HG03103 (cell line): ENCODE measurements around the gene MYMX.

Experiments used
- ATAC-seq: cut with Tn5 transposase; IDR thresholded peaks from one replicate; pipeline ENCODE4 v1.9.1; 2021; ENCODE audit warnings: low read depth; ENCODE audit not compliant: unreplicated experiment

Gene MYMX

DNA sequence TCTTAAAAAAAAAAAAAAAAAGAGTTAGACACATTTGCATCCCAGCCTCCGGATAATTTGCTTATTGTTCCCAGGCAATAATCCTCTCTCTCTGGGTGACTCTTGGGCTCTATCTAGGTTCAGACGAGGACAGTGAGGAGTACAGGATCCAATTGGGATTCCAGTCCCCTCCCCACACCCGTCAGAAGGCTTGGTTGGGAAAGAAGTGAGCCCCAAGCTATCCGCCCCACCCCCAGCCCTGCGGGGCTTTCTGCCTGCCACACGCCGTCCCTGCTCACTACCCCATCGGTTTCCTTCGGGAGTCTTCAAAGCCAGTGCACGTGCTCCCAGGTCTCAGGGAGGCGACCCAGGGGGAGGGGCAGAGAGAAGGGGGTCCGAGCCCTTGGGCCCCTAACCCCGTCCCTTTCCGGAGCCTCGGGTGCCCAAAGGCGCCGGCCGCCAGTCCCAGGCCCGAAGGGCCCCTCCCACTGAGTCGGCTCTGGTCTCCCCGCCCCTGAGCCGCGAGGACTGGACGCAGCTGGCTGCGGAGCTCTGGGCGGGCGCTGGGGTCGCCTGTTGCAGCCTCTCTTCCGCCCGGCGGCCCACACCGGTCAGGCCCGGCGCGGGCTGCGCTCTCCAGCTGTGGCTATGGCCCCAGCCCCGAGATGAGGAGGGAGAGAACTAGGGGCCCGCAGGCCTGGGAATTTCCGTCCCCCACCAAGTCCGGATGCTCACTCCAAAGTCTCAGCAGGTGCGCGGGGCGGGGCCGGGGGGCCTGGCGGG lies 2.5 kb downstream of the MYMX start:
- no peak for ATAC-seq

DNA sequence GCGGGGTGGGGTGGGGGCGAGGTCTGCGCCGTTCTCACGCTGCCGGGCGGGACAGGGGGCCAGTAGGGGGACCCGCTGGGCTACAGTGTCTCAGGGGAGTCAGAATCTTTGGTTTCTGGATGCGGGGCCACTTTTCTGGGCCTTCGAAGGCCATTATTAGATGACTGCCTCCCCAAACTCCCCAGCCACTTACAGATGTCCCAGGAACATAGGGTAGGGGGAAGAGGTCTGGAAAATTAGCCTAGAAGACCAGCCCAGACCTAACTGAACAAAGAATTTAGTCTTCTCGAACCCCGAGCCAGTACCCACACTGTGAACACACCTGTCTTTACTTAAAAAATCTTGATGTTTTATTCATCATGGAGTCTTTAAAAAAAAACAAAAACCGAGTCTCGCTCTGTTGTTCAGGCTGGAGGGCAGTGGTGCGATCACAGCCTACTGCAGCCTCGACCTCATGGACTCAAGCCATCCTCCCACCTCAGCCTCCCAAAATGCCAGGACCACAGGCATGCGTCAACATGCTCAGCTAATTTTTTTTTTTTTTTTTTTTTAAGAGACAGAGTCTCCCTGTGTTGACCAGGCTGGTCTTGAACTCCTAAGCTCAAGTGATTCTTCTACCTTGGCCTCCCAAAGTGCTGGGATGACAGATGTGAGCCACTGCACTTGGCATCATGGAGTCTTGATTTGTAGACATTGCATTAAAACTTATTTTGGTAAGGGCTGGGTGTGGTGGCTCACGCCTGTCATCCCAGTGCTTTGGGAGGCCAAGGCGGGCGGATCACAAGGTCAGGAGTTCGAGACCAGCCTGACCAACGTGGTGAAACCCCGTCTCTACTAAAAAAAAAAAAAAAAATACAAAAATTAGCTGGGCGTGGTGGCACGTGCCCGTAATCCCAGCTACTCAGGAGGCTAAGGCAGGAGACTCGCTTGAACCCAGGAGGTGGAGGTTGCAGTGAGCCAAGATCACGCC lies 3.4 kb downstream of the MYMX start:
- no peak for ATAC-seq

DNA sequence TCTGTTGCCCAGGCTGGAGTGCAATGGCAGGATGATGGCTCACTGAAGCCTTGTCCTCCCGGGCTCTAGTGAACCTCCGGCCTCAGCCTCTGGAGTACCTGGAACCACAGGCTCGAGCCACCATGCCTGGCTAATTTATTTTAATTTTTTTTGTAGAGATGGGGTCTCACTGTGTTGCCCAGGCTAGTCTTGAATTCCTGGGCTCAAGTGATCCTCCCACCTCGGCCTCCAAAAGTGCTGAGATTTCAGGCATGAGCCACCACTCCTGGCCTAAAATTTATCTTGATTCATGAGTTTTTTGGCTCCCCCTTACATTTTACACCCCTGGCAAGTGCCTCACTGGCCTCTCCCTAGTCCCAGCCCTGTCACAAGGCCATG lies 4.2 kb downstream of the MYMX start:
- ATAC-seq = no peak

DNA sequence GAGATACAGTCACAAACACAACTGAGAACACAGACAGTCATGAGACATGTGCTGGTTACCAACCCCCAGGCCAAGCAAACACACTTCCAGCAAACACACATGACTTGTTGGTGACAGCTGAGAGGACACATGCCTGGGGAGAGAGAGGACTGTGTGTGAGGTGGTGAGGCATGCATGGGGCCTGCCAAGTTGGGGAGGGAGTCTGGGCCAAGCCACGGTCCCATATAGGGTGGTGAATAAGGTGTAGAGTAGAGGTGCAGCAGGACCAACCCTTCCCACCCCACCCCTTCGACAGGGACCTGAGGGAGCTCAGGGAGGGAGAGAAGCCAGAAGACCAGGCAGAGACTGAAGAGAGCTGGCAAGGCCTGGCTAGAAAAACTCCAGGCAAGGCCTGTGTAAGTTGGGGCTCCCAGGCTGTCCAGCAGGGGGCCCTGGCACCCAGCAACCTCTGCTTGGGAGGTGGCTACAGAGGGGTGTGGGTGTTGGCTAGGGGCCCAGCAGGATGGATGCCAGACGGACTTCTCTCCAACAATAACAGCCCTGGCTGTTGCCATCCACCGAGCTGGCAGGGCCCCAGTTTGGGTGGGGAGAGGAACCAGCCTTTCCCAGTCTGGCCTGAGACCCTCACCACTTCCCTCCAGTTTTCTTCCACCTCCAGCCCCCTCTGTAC lies 4.7 kb downstream of the MYMX start:
- peak; percentile 36 for ATAC-seq

DNA sequence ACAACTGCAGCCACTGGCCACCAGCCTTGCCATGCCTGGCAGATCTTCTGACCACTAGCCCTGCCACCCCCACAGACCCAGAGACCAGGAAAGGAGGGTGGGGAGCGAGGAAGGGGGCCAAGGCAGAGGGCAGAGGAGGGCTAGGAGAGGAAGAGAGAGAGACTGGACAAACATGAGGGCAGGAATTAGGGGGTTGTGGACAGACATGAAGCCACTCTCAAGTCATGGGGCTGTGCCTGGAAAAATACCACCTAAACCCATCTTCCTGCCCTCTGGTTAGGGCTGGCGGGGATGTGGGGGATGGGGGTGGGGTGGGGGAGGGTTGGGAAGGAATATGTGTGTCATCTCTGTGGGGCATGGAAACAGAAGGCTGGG lies 5.2 kb downstream of the MYMX start:
- no peak for ATAC-seq

DNA sequence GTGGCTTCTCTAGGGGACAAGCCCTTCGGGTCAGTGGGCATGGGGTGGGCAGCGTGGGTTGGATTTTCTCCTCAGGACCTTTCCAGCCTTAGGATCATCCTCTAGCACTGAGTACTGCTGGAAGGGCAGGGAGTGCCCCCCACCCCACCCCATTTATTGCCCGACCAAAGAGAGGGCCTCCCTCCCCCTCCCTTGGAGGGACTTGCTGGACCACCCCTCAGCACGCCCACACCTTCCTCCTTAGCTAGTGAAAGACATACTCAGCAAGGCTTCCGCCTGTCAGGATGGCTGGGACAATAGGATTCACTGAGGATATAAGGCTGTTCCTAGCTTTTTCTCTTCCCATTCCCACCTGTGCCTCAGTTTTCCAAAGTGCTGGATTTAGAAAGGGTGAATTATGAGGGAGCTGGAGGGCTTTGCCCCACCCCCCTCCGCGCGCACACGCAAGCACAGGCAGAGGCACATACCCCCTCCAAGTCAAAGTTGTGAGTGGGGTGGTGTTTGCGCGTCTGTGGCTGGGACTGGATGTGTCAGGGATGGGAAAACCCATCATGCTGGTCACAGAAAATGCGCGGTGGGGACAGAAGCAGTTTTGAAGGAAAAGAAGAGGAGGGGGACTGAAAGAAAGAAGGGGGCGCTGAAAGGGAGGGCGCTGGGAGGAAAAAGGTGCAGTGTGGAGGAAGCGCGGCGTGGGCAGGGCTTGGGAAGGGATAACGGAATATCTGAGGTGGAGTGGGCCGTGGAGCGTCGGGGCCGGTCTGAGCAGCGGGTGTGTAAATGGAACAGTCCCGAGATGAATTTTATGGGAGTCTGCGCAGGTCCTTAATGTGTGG lies 6.0 kb downstream of the MYMX start:
- no peak for ATAC-seq

DNA sequence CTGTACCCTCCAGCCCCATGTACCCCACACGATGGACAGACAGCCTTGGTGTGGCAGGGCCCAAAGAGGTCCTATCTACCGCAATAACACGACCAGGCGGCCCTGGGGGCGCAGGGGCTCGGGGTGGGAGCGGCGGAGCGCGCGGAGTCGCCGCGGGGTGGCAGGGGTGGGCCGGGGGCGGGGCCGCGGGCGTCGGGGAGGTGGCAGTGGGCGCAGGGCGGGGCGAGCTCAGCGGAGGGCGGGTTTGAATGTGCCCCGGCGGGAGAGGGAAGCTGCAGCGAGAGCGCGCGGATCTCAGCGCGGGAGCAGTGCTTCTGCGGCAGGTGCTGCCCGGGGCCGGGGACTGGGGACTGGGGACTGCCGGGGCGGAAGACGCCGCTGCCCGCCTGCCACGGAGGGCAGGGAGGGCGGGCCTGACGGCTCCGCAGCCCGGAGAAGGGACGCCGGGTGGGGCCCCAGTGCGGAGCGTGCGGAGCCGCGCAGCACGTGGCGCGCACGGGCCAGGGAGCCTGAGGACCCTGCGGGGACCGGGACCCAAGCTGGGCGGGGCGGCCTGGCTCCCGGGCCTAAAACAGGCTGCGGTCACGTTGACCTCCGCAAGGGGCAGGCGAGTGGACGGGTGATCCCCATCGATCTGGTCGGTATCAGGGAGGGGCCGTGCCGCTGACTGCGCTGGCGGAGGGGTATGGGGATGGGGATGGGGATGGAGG lies 6.7 kb downstream of the MYMX start, which contains the start of gene SLC29A1:
TSS of gene SLC29A1 (plus strand) at position 277 of the 710 bp plus-strand sequence. CDS start 3,719 bp downstream, outside the sequence.
- peak; percentile 48 for ATAC-seq

DNA sequence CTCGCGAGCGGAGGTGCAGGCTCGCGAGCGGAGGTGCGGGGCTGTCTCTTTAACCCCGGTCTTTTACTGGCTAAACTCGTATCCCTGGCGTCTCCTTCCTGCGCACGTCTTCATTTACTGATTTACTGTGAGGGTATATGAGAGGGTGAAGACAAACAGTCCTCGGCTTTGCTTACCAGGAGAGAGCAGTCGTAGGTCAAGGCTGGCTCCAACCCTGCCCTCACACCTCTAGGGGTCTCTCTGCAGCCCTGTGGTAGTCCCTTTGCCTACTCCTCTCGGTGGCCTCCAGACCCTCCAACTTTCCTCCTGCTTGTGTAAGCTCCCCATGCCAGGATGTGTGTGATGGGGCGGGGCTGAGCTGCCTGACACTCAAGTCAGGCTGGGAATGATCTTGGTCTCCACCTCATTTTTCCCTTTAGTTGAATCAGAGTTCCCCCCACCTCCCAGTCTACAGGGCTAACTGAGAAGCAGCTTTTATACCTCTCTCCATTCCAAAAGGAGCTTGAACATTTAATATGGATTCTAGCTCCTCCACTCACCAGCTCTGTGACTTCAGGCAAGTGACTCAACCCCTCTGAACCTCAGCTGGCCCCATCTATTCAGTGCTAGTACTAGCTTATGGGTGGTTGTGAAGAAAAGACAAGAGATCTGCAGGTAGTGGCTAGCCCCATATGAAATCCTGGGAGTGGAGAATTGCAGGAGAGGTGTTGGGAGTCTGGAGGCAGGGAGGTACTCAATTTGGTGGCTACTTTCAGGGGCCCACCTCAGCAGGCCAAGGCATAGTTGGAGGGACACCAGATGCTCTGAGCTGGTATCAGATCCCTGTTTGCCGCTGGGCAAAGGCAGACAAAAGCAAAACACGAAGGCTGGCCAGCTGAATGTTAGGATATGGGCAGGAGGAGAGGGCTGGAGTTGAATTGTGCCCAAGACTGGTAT lies 7.6 kb downstream of the MYMX start:
- ATAC-seq = no peak

DNA sequence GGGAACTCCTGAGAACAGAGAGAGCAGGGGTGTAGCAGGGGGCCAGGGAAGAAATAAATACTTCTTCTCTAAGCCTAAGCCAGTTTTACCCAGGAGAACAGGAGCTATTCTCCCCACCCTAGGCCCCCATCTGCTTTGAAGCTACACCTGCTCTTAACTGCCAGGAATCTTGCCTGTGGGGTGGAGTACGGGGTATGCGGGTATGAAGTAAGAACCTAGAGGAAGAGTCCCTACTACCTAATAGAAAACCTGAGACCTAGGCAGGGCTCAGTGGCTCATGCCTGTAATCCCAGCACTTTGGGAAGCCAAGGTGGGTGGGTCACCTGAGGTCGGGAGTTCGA lies 8.2 kb downstream of the MYMX start:
- ATAC-seq = no peak

DNA sequence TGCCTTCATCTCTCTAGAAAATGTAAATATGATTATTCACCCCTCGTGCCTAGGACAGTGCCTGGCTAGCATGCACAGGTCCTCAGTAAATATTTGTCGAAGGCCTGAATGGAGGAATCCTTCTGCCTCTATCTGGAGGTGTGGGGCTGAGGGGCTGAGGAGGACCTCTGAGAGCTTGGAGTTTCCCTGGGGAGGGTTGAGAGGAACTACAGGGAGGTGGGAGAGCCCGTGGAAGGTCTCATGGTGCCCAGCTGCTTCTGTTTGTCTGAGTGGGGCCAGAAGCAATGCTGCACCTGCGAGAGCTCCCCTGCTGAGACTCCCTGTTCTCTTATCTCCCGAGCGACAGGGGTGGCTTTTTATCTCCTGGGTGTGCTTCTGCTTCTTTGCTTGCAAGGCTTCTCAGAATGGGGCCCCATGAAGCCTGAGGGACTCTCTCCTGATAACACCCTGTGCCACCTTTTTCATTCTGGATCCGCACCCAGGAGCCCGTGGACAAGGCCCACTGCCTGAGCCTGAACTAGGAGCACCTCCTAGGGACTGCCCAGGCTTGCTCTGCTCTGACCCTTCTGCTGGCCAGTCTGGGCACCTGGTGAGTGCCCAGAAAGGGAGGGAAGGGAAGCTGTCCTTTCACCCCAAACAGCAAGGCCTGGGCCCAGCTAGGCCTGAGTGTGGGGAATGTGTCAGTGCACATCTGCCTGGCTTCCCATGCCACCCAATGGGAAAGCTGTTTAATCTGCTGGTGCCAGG lies 9.0 kb downstream of the MYMX start:
- ATAC-seq = no peak

DNA sequence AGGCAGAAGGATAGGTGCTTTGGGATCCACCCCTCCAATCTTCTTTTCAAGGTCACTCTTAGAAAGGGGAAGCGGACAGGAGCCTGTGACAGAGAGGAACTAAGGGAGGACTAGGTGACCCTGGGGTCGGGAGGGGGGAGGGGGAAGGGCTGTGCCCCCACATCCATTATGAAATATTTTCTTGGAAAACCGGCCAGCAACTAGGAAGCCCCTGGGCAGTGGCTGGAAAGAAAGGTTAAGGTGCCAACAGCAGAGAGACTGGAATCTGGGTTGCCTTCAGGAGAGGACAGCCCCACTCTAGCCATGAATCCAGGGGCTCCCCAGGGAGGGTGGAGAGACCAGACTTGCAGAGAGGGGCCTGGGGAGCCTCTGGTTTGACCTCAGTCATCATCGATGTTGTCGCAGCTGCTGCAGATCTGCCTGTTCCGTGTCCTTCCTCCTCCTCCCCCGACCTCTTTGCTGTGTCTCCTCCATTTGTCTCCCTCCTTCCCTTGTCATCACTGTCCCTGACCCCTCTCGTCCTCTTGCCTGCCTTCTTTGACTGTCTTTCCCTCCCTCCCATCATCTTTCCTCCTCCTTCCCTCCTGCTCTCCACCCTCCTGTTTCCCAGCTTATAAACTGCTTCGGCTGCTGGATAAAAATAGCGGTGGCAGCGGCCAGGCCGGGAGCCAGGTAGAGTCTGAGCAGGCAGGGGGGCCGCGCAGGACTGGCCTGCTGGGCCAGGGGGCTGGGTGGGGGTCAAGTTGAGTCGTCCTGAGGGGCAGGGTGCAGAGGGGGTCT lies 9.8 kb downstream of the MYMX start:
- ATAC-seq = no peak

DNA sequence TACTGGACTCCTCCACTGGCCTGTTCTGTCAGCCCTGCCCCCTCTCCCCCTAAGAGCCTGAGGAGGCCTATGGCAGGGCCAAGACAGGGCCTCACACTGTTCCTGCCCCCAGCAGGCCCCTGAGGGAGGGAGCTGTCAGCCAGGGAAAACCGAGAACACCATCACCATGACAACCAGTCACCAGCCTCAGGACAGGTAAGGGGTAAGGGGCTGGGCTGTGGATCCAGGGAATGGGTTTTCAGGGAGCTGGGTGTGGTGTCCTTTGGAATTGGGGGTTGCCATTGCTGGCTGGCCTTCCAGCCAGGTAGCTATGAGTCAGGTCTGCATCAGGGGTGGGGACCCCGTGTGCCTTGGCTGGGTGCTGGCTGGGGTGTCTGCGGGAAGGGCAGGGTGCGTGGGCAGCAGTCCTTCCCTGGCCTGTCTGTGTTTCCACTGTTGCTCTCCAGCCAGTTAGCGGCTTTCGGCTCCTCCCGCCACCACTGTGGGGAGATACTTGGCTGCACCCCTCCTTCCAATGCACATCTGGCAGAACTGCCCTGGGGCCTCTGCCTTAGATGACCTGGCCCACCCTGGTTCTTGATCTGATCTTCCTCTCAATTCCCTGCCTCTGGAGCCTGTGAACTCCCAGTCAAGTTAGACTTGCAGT lies 10.5 kb downstream of the MYMX start:
- no peak for ATAC-seq

DNA sequence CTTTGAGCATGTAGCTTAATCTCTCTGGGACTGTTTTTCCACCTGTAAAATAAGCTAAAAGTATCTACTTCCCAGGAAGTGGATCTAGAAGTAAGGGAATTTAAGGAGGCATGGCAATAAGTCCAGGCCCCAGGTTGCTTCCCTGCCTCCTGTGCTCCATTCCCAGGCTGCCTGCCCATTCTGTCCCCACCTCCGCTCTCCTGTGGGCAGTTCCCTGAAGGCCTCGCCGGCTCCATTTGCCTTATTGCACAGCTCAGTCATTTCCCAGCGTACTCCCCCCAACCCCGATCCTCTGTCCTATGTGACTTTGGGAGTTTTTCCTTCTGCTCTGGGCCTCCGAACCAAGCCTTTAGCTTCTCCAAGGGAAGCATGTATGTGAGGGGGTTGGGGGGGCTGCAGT lies 11.3 kb downstream of the MYMX start:
- ATAC-seq = no peak

DNA sequence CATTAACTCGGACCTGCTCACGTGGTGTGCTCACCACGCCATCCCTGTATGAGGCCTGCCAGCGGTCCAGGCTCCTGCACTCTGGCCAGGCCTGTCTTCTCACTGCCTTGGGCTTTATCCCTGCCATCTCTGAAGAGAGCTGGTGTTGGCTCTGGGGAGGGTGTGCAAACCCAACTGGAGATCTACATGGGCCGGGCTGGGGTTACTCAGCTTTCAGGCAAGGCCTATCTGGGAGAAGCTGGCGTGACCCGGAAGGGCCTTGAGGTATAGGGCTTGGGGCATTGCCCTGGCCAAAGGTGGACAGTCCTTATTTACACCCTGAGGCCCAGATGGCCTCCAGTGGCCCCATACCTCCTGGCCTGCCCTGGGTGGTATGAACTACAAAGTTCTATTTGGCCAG lies 11.7 kb downstream of the MYMX start:
- ATAC-seq = no peak

DNA sequence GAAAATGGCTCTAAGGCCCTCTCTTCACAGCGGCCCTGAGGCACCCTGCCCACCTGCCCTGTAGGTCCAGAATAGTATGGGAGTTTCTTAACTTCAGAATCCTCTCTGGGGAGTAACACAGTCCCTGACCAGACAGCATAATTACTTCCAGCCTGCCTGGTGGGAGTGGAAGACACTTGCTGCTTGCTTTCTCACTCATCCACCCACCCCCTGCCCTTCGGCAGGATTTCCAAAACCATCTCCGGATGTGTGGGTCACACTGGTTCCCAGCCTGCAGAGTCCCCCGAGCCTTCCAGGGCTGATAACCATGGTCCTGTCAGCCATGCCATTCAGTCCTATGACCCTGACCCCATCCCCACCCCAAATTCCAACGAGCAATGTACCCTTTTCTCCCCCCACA lies 12.1 kb downstream of the MYMX start:
- ATAC-seq = no peak

DNA sequence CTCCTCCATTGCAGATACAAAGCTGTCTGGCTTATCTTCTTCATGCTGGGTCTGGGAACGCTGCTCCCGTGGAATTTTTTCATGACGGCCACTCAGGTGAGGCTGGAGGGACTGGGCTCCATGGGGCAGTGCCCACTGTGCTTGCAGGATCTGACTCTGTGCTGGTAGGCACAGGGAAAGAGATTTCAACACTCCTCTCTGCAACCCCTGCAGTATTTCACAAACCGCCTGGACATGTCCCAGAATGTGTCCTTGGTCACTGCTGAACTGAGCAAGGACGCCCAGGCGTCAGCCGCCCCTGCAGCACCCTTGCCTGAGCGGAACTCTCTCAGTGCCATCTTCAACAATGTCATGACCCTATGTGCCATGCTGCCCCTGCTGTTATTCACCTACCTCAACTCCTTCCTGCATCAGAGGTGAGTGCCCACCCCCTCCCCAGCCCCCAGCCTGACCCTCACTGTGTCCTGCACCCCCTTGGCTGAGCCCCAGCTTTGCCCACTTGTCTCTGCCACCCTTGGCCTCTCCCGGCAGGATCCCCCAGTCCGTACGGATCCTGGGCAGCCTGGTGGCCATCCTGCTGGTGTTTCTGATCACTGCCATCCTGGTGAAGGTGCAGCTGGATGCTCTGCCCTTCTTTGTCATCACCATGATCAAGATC lies 12.8 kb downstream of the MYMX start:
- no peak for ATAC-seq
